Stimulated activated CD4-positive, alpha-beta T cell treated with anti-CD3 and anti-CD28 coated beads, Interleukin-4, amount 100 ng/mL, for 1 hour (primary cell): ENCODE measurements around the gene MEF2A.
"Not testable (repeated sequence)": the region's sequence is repeated elsewhere in the genome, so short reads cannot be mapped to it uniquely, and the experiment has no call there.

ENCODE experiments used
- DNase-seq: peaks from one replicate; pipeline ENCODE4 v3.0.0-alpha.2; 2020

The MEF2A gene

GRCh38 chr15:99565299-99566156 is at the start of gene MEF2A:
Gene MEF2A (plus strand): TSS chr15:99565984. CDS start chr15:99633120, 67,136 bp downstream.
- peak; percentile 91 for DNase-seq

- DNase-seq = no peak
These were observed 47.6 kb upstream of the MEF2A start for GRCh38 chr15:99518191-99518590.

- not testable (repeated sequence) for DNase-seq
These were observed 46.4 kb upstream of the MEF2A start for GRCh38 chr15:99519366-99519765.

- DNase-seq = no peak
These were observed 43.5 kb upstream of the MEF2A start for GRCh38 chr15:99522288-99522687.

- no peak for DNase-seq
These were observed 39.6 kb upstream of the MEF2A start for GRCh38 chr15:99526176-99526575.

- no peak for DNase-seq
These were observed 39.1 kb upstream of the MEF2A start for GRCh38 chr15:99526671-99527070.

GRCh38 chr15:99536422-99537040 is 29.3 kb upstream of the MEF2A start:
- no peak for DNase-seq

- DNase-seq = no peak
These were observed 28.4 kb upstream of the MEF2A start for GRCh38 chr15:99537344-99537743.

- DNase-seq = no peak
These were observed 27.5 kb upstream of the MEF2A start for GRCh38 chr15:99538261-99538660.

- DNase-seq = no peak
These were observed 23.0 kb upstream of the MEF2A start for GRCh38 chr15:99542828-99543227.

GRCh38 chr15:99545605-99546004 is 20.2 kb upstream of the MEF2A start:
- DNase-seq = no peak

- DNase-seq = no peak
These were observed 19.2 kb upstream of the MEF2A start for GRCh38 chr15:99546441-99547100.

GRCh38 chr15:99547517-99547916 is 18.3 kb upstream of the MEF2A start:
- DNase-seq = no peak

GRCh38 chr15:99550077-99550476 is 15.7 kb upstream of the MEF2A start:
- no peak for DNase-seq

GRCh38 chr15:99552111-99552510 is 13.7 kb upstream of the MEF2A start:
- DNase-seq = no peak

GRCh38 chr15:99554880-99555488 is 10.8 kb upstream of the MEF2A start:
- DNase-seq = no peak

GRCh38 chr15:99556011-99556410 is 9.8 kb upstream of the MEF2A start:
- DNase-seq = no peak

- no peak for DNase-seq
These were observed 9.2 kb upstream of the MEF2A start for GRCh38 chr15:99556578-99556977.

- no peak for DNase-seq
These were observed 7.7 kb upstream of the MEF2A start for GRCh38 chr15:99558084-99558483.

- no peak for DNase-seq
These were observed 7.2 kb upstream of the MEF2A start for GRCh38 chr15:99558571-99558970.

- no peak for DNase-seq
These were observed 4.1 kb upstream of the MEF2A start for GRCh38 chr15:99561476-99562230.

GRCh38 chr15:99562238-99562637 is 3.5 kb upstream of the MEF2A start:
- no peak for DNase-seq
